B cell (primary cell): ENCODE results near the gene BPIFA3.

Experiments used
- CTCF ChIP-seq: fragments of 200-600 bp; IDR thresholded peaks from one replicate; pipeline ENCODE4 v1.8.0; 2022; ENCODE audit warnings: antibody characterized with exemption, mild to moderate bottlenecking
- EZH2 ChIP-seq: IDR thresholded peaks from 2 replicates; pipeline ENCODE4 v1.6.1; 2012; ENCODE audit warnings: borderline replicate concordance, low read depth, mild to moderate bottlenecking, moderate library complexity, low read length; ENCODE audit not compliant: insufficient read depth, poor library complexity, severe bottlenecking

GRCh38 chr20:33232486-33233072 lies 15.4 kb downstream of the BPIFA3 start:
- TF ChIP-seq CTCF, result no peak
- no peak for TF ChIP-seq EZH2
